ENCODE measurements around the gene CDC40.
"Not testable (repeated sequence)": the region's sequence is repeated elsewhere in the genome, so short reads cannot be mapped to it uniquely, and the experiment has no call there.

Gene CDC40

DNA sequence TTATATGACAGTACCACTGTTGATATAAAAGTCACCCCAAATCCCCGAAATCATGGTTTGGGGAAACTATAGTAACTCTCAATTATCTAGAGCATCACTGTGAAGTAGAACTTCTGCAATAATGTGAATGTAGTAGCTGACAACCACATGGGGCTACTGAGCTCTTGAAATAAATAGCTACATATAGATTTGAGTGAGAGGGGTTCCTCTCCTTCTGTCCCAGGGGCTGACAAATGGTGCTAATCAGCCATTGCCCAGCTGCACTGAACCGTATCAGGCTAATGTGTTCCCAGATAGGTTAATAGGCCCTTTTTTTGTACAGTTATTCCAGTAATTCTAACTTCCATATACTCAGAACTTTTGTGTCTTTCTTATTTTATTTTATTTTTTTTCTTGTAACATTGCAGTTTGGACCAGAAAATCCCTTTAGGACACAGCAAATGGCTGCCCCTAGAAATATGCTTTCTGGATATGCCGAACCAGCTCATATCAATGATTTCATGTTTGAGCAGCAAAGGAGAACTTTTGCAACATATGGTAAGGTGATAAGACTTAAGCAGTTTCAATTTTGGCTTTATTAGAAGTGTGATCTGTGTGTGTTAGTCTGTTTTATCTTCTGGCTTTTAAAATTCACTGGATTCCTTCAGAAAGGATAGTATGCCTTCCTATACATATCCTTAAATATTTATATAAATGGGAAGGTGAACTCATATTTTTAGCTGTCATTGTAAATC lies 21.1 kb downstream of the CDC40 start:
- DNase-seq: no peak

GRCh38 chr6:110207652-110208051 lies 27.4 kb downstream of the CDC40 start:
- no peak for DNase-seq

GRCh38 chr6:110211753-110212152 lies 31.5 kb downstream of the CDC40 start:
- DNase-seq: no peak

DNA sequence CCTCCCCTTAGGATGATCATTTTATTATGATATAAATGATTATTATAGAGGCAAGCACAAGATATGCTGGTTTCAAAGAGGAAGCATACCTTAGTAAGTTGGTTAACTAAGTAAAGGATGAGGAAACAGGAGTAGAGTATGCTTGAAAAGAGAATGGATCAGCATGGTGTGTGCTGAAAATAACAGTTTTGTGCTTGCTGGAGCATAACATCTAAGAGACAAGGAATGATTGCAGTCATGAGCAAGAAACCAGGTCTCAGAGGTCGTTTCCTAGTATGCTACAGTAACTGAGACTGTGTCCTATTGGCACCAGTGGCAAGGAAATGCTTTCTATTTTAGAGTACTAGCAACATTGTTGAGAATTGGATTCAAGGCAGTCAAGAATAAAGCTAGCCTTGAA lies 34.1 kb downstream of the CDC40 start:
- DNase-seq: no peak

GRCh38 chr6:110216140-110216539 lies 35.9 kb downstream of the CDC40 start:
- DNase-seq: no peak

DNA sequence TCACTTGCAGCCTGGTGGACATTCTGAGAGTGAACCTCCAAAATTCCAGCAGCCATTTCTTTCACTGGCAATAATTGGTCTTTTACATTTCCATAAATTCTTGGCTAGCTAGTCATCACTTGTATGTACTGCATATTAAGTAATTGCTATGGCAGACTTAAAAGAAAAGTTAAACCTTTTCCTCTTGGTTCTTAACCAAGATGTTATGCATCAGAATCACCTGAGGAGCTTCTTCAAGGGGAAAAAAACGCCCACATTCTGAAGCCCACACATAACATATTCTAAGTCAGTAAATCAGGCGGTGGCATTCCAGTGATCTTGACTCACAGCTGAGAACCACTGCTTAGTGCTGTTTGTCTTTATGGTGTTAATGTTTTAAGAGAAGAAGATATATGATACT lies 37.0 kb downstream of the CDC40 start:
- no peak for DNase-seq

GRCh38 chr6:110221738-110222137 lies 41.5 kb downstream of the CDC40 start:
- DNase-seq: no peak

DNA sequence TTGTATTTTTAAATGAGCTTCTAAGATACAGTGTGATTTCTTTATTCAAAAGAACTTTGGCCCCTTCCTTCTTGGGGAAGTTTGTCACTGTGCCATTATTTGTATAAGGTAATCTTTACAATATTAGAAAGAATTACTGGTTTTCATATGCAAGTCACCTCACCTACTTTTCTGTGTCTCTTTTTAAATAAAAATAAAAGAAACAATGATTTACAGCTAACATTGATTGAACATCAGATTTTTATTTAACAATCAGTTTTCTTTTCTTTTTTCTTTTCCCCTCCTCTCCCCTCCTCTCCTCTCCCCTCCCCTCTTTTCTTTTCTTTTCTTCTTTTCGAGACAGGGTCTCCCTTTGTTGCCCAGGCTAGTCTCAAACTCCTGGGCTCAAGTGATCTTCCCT lies 46.0 kb downstream of the CDC40 start:
- DNase-seq: no peak

- no peak for DNase-seq
Measured at GRCh38 chr6:110232450-110232849, 52.2 kb downstream of the CDC40 start.

DNA sequence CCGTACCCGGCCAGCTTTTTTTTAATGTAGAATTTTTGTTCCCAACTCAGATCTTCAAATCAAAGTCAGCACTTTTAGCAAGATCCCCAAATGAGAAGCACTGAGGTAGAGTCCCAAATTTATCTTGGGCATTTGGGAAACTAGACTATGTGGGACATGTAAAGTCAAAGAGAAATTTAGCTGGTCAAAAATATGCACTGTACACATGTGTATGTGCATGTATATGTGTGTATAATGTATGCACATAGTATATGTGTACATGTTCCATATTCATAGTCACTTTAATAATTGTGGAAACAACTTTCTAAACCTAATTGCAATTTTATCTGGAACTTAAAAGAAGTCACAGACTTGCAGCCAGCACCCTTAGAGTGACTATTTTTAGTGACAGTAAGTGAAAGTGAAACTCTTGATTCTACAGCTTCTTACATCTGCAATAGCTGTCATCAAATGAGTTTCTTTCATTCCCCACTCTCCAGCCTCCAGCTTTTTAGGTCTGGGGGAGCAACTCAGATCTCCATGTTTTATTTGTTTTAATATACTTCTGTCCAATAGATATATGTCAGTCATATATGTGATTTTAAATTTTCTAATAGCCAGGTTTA lies 53.6 kb downstream of the CDC40 start:
- peak; percentile 6 for DNase-seq

GRCh38 chr6:110236007-110236406 lies 55.8 kb downstream of the CDC40 start:
- DNase-seq: not testable (repeated sequence)

DNA sequence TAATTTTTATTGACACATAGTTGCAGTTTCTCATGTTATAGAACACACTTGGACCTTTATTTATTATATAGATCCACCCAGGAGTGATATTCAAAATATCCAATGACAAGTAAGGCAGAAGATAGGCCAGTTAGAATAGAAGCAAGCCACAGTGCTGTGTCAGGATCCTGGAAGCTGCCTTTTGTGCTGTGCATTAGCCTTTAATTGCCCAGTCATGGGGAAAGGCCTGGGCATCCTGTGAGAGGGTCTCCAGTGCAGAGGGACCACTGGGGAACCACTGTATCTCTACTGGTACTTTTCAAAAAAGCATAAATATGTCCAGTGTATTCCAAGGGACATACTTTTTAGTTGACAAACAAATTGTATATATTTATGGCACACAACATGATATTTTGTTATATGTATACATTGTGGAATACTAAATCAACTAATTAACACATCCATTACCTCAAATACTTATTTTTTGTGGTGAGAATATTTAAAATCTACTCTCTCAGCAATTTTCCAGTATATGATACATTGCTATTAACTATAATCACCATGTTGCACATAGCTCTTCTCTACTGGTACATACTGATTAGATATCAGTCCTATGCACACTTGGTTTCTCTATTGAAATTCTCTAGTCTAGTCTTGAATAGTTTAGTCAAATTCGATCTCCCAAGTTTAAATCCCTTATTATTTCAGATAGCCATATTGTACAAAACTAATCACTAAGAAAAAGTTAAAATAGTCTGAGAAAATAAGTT lies 59.5 kb downstream of the CDC40 start:
- no peak for DNase-seq

DNA sequence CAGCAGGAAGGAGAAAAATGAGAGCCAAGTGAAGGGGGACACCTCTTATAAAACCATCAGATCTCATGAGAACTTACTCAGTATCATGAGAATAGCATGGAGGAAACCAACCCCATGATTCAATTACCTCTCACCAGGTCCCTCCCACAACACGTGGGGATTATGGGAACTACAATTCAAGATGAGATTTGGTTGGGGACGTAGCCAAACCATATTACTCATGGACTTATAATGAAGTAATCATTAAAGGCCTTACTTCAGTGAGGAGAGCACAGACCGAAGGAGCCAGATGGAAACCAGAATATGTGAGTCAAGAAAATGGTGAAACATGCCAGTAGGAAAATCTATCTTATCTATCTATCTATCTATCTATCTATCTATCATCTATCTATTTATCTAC lies 64.4 kb downstream of the CDC40 start:
- not testable (repeated sequence) for DNase-seq

GRCh38 chr6:110246378-110246777 lies 66.2 kb downstream of the CDC40 start:
- DNase-seq: no peak

GRCh38 chr6:110246900-110247546 lies 66.8 kb downstream of the CDC40 start:
- no peak for DNase-seq

GRCh38 chr6:110250058-110250457 lies 69.8 kb downstream of the CDC40 start:
- no peak for DNase-seq

GRCh38 chr6:110250838-110251237 lies 70.6 kb downstream of the CDC40 start:
- DNase-seq: no peak

- DNase-seq: peak; percentile 22
Measured at GRCh38 chr6:110255211-110255750, 75.1 kb downstream of the CDC40 start.

DNA sequence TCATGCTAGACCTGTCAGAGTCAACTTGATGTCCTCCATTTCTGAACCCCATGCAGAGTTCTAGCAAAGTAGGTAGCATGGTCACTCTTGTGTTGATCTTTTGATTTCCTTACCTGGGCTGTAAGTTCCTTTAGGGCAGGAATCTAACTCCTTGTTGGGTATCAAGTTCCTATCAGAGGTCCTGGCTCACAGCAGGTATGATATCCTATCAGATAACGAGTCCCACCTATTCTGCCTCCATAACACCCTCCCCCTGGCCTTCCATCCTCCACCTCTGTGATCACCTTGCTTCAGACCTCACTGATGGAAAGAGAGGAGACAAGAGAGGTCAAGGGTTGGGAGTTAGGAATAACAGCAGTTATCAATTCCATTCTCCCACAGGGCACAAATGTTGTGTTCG lies 76.1 kb downstream of the CDC40 start:
- DNase-seq: no peak

- DNase-seq: no peak
Measured at GRCh38 chr6:110265273-110265672, 85.0 kb downstream of the CDC40 start.

DNA sequence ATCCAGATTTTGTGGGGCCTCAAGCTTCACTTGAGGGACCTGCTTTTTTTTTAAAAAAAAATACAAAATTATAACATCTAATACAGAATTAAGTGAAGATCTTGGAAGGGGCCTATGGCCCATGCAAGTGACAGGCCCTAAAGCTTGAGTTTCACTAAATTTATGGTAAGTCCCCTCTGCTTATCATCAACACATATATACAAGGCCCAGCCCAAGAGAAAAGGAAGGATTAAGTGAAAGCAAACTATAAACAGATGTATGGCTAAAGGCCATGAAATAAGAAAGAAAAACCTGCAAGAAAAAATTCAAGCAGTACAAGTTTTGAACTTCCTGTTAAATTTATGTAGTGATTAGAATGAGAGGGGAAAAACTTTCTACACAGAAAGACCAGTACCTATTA lies 86.8 kb downstream of the CDC40 start:
- no peak for DNase-seq

- no peak for DNase-seq
Measured at GRCh38 chr6:110269623-110270022, 89.4 kb downstream of the CDC40 start.

DNA sequence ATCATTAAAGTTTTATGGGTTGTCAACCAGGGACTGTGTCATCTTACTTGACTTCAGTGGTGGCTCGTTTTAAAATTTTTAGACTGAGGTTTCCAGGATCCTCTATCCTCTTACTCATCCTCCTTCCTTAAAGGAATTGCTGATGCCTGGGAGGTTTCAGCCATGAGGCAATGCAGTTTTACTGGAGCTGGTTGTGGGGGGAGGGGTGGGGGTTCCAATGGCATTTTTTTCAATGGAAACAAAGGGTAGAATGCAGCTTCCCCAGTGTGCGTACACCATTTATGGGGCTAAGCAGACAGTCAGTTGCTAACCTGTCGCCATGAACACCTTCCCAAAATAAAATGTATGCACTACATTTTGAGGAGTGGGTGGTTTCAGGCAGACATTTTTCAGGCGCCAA lies 89.9 kb downstream of the CDC40 start:
- DNase-seq: no peak

GRCh38 chr6:110271732-110272022 lies 91.5 kb downstream of the CDC40 start:
- DNase-seq: no peak

Data from GDM1 (cell line).